Activated CD8-positive, alpha-beta memory T cell treated with anti-CD3 and anti-CD28 coated beads, Interleukin-2, amount 50 U/mL, for 4 hours (primary cell): ENCODE data around the gene KCNJ14.
"Not testable (repeated sequence)": the region's sequence is repeated elsewhere in the genome, so short reads cannot be mapped to it uniquely, and the experiment has no call there.

ENCODE experiments used
- DNase-seq: peaks from one replicate; pipeline ENCODE4 v3.0.0-alpha.2; 2020

KCNJ14 gene

DNA sequence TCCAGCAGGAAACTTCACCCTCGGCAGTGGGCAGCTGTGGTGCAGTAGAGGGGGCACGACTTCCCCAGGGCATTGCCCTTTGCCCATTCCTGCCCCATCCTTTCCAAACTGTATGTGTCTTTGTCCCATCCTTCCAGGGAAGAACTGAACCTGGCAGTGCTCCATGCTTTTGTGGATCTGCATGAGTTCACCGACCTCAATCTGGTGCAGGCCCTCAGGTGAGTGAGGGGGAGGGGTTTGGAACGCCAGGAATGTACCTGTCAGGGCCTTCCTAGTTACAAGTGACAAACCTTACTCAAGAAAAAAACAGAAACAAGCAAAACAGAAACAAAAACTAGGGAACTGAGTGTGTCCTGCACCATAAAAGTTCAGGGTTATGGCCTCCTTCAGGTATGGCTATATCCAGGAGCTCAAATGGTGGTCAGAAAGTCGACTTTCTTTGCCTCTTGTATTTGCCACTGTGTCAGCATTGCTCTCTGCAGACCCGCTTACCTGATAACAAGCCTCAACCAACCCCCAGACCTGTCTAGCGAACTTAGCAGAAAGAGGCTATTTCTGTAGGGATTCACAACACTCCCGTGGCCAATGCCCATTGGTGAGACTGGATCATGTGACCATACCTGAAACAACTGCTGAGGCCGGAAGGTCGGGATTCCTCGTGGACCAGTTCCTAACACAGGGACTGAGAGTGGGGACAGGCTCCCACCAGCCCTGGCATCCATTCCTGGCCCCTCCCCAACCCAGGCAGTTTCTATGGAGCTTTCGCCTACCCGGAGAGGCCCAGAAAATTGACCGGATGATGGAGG is 18.0 kb downstream of the KCNJ14 start:
- DNase-seq: no peak

DNA sequence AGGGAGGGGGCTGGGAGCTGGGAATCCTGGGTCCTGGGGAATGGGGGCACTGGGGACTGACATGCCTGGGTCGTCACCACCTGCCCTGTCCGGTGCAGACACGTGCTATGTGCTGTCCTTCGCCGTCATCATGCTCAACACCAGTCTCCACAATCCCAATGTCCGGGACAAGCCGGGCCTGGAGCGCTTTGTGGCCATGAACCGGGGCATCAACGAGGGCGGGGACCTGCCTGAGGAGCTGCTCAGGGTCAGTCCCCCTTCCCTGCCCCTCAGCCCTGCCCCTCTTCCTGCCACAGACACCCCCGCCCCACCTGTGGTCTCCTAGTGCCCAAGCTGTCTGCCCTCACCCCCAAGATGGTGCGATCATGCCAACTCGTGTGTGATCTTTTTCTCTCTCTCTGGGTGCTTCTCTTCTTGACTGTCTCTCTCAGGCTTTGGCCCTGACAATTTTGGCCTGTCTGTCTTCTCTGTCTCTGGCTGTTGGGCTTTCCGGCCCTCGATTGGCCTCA is 18.8 kb downstream of the KCNJ14 start:
- DNase-seq: no peak

DNA sequence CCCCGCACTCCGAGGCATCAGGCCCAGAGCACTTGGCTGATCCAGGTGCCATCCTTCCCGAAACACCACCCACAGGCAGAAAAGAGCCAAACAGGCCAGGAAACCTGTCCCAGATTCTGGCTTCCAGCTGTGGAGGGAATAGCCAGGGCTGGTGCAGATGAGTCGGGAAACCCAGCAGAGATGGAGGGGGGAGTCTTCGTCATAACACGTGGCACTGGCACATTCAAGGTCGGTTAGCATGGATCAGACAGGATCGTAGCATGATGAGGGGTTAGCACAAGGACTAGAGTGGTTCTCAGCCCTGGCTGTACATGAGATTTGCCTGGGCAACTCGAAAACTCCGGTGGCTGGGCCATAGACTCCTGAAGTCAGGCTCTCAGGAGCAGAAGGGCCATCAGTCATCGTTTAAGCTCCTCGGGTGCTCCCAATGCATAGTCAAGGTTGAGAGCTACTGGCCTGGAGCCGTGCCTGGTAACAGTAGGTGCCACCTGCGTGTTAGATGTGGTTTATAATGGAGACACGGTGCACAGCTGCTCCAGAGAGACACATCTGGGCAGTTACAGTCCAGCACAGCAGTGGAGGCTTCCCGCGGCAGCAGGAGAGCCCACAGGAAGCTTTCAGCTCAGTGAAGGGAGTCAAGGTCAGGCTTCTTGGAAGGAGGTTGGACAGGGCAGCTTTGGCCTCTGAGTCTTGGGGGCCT is 20.1 kb downstream of the KCNJ14 start:
- DNase-seq: no peak

DNA sequence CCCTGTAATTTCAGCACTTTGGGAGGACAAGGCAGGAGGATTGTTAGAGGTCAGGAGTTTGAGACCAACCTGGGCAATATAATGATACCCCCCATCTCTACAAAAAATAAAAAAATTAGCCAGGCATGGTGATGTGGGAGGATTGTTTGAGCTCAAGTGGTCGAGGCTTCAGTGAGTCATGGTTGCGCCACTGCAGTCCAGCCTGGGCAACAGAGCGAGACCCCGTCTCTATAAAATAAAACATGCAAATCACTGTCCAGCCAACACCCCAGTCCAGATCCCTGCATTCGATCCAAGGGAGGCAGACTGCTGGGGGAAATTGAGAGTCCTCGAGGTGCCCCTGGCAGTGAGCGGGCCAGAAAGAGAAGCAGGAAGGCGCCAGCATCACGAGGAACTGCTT is 20.8 kb downstream of the KCNJ14 start:
- DNase-seq: no peak

DNA sequence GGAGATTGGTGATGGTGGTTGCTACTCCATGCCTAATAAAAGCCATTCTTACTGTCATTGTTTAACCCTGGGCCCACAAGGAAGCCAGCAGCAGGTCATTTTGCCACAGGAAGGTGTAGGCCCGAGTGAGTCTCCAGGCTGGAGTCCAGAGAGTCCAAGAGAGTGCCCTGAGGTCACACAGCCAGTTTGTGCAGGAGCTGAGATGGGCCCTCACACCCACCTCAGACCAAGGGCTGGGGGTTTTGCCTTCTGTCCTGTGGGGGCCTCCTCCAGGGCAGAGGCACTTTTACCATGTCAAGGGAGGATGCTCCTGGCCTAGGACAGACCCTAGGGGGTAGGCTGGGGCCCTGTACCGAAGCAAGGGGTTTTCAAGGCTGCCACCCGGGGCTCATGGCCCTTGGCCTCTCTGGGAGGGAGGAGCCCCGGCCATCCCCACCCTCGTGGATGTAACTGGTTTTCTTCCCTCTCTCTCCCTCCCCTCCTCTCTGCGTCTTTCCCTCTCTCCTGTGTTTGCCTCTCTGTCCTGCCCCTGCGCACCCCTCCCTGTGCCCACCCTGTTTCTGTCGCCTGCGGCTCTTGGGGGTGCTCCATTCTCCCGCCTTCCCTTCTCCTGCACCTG is 21.8 kb downstream of the KCNJ14 start:
- DNase-seq: no peak

DNA sequence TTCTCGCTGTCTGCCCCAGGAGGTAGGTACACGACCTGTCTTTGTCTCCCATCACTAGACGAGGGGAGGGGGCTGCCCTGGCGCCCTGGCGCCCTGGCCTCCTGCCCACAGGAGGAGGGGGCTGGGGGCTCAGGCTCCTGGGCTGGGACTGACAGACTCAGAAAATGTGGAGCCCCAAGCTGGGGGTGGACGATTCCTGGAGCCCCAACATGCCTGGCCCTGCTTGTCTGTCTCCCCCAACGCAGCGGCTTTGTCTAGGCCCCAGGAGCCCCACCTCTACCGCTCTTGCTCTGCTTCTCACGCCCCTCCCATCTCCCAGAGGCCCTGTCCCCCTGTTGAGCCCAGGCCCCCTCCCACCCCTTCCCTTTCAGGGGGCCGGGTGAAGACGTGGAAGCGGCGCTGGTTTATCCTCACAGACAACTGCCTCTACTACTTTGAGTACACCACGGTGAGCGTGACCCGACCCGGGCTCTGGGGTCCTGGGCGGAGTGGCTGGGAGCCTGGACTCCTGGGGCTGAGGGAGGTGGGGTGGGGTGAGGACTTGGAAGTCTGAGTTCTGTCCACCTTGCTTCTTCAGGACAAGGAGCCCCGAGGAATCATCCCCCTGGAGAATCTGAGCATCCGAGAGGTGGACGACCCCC is 22.4 kb downstream of the KCNJ14 start:
- DNase-seq: no peak

DNA sequence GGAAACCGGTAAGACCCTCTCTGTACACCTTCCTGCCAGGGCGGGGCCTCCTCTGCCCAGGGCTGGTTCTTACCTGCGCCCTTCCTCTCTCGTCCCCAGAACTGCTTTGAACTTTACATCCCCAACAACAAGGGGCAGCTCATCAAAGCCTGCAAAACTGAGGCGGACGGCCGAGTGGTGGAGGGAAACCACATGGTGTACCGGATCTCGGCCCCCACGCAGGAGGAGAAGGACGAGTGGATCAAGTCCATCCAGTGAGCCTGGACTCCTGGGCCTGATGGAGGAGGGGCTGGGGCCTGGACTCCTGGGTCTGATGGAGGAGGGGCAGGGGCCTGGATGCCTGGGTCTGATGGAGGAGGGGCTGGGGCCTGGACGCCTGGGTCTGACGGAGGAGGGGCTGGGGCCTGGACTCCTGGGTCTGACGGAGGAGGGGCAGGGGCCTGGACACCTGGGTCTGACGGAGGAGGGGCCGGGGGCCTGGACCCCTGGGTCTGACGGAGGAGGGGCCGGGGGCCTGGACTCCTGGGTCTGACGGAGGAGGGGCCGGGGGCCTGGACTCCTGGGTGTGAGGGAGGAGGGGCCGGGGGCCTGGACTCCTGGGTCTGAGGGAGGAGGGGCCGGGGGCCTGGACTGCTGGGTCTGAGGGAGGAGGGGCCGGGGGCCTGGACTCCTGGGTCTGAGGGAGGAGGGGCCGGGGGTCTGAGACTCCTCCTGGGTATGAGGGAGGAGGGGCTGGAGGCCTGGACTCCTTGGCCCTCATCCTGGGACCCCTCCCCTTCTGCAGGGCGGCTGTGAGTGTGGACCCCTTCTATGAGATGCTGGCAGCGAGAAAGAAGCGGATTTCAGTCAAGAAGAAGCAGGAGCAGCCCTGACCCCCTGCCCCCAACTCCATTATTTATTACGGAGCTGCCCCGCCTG is 23.2 kb downstream of the KCNJ14 start:
- DNase-seq: no peak

DNA sequence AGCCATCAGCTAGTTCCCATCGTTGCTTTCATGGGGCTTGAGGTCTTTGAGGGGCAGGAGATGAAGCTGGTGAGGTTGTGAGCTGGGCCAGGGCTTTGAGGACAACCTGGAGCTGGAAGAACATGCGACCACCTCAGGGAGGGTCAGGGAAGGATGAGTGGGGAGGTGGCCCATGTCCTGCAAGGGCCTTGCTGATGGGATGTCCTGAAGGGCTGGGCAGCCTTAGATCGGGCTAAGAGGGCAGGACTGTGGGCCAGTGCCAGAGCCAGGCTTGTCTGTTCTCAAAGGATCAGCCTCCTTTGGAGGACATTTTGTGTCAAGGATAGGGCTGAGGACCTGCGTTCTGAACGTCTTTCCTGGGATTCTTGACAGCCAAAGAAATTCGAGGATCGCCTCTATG is 24.3 kb downstream of the KCNJ14 start:
- no peak for DNase-seq

DNA sequence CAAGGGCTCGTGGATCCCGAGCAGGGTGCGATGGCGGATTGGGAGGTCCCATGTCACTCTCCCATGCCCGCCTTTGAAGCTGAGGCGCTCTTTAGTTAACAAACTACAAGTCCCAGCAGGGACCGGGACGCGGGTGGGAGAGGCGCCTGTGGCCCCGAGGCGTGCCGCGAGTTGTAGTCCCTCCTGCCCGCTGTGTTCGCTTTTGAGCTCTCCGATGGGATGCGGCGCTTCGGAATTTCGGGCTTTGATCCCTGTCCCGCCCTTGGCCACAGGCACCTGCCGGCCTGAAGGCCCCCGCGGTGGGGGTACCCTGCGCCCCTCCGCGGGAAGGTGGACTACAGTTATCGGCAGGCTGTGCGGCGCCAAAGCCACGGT is 24.8 kb downstream of the KCNJ14 start:
- peak; percentile 47 for DNase-seq

DNA sequence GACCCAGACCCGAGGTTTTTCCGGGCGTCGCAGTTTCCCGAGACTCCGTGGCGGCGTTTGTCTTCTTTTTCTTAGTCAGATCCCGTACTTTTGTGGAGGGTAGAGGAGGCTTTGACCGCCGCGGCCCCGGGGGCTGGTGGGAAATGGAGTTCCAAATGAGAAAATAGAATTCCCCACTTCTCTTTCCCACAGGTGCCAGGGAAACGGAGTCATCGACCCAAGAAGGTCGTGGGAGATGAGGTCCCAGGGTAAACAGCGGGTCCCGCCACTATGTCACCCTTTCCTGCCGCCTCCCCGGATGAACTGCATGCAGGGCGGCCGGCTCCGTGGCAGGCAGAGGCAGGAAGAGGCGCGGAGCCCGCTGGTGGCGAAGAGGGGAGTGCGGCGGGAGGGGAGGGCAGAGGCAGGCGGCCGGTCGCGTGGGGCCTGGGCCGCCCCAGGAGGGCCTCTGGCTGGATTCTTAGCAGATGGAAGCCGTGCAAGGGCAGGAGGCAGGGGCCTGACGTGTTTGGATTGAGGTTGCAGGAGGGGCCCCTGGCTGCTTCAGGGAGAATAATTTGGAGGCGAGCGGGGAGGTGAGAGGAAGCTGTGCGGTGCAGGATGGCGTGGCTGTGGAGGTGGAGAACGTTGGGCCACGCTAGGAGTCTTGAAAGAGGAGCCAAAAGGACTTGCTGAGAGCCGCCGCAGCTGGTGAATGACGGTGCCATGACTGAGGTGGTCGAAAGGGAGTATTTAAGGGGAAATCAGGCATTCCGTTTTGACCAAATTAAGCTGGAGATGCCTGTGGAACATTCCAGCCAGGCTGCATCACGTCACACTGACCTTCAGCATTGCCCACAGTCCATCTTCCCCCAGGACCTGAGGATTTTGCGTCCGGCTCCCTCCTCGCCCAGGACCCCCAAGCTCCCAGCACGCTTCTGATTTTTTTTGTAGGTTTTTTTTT is 25.5 kb downstream of the KCNJ14 start:
- peak; percentile 50 for DNase-seq

DNA sequence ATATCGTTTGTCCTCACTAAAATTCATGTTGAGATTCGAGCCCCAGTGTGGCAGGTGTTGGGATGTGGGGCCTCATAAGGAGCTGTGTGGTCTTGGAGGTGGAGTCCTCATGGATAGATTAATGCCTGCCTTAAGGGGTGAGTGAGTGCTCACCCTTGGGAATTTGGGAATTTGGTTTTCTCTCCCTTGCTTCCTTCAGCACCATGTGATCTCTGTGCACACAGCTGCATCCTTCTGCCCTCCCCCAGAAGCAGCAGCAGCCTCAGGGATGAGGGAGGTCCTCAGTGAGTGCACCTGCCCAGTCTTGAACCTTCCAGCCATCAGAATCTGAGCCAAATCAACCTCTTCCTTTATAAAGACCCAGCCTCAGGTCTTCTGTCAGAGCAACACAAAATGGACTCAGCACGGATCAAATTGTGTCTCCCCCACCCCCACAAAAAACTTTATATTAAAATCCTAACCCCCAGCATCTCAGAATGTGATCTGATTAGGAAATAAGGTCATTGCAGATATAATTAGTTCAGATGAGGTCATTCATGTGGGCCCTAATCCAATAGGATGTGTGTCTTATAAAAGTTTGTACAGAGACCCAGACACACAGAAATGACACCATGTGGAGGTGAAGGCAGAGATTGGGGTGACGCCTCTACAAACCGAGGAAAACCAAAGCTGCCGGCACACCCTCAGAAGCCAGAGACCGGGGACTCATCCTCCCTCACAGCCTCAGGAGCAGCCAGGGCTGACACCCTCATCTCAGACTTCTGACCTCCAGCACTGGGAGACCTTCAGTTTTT is 26.7 kb downstream of the KCNJ14 start:
- no peak for DNase-seq

DNA sequence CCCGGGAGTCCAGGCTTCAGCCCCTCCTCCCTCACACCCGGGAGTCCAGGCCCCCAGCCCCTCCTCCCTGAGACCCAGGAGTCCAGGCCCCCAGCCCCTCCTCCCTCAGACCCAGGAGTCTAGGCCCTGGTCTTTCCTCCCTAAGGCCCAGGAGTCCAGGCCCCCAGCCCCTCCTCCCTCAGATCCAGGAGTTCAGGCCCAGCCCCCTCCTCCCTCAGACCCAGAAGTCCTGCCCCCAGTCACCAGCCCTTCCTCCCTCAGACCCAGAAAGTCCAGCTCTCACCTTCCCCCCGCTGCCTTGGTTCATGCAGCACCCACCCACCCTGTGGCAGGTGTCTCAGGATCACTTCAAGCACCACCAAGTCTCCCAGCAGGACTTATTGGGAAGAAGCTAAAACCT is 27.9 kb downstream of the KCNJ14 start:
- DNase-seq: no peak

DNA sequence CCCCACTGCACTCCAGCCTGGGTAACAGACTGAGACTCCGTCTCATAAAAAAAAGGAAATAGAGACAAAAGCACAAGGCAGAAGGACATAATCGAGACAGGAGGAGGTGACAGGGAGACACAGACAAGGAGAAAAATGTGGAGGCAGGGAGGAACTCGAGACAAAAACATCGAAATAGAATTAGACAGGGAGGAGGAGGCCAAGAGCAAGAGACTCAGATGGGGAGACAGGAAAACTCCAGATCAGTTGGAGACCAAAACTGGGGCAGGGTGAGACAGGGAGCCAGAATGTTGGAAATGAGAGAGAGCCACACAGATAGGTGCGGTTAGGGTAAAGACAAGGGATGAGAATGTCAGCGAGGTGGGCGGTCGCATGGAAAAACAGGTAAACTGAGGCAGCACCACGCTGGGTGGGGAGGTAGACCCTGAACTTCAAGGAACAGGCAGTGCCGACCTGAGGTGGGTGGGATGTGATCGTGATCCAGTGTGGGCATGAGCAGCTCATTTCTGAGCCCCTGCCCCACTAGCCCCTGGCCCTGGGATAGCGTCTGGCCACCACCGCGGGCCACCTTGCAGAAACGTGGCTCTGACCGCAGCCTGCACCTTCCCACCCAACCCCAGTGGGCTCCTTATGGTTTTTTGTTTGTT is 29.0 kb downstream of the KCNJ14 start:
- DNase-seq: no peak

DNA sequence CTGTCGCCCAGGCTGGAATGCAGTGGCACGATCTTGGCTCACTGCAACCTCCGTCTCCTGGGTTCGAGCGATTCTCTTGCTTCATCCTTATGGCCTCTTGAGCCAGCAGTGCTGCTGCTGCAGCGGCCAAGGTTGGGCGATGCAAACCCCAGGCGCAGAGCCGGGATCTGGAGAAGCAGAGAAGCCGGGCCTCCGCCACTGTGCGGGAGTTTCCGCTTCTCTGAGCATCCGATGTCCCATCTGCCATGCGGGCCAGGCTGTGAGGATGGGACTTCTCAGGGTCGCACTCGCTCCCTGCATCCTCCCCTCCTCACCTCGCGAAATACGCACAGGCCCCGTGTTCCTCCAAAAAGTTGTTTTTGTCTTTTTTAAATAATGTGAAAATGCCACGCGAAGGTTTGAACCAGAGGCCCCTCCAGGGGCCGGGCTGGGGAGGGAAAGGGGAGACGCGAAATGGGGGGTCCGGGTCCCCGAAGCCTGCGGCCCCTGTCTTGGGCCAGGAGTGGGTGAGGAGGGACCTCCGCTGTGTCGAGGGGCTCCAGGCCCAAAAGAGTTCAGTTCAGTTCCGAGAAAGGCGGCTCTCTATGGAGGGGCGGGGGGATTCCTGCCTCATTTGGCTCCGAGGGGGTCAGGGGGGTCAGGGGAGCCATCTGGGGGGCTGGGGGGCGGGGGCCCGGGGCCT is 29.7 kb downstream of the KCNJ14 start:
- DNase-seq: no peak

DNA sequence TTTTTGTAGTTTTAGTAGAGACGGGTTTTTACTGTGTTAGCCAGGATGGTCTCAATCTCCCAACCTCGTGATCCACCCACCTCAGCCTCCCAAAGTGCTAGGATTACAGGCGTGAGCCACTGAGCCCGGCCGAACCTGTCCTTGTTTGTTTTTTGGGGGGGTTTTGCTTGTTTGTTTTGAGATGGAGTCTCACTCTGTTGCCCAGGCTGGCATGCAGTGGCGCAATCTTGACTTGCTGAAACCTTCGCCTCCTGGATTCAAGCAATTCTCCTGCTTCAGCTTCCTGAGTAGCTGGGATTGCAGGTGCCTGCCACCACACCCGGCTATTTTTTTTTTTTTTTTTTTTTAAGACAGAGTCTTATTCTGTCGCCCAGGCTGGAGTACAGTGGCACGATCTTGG is 31.3 kb downstream of the KCNJ14 start:
- DNase-seq: not testable (repeated sequence)

DNA sequence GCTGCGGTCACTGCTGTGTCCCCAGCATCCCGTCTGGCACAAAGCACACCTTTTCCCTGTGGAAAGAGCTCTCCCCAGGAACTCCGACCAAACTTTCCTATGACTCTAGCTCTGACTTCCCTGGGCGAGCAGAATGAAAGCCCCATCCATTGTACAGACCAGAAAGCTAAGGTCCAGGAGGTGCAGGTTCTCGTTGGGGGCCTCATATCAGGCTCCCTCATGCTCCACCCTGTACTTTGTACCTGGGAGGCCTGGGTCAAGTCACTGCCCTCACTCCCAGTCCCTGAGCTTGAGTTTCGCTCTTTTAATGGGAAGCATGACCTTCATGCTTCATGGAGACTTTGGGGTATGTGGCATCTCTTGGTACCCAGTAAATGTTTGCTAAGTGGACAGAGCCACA is 32.2 kb downstream of the KCNJ14 start:
- DNase-seq: no peak

DNA sequence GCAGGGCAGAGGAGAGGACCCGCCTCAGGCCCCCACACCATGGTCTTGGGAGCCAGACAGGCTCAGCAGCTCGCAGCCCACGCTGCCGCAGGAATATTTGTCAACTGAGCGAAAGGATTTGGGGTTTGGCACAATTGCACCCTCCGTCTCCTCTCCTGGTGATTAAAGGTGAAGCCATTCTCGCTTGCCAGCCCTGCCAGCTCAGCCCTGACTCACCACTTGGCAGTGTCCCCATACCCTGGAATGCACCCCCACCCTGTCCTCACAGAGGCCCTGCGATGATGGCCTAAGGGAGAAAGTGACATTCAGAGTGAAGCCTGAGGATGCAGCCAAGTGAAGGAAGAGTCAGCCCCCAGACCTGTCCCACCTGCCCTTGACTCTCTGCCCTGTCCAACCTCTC is 32.6 kb downstream of the KCNJ14 start:
- no peak for DNase-seq

DNA sequence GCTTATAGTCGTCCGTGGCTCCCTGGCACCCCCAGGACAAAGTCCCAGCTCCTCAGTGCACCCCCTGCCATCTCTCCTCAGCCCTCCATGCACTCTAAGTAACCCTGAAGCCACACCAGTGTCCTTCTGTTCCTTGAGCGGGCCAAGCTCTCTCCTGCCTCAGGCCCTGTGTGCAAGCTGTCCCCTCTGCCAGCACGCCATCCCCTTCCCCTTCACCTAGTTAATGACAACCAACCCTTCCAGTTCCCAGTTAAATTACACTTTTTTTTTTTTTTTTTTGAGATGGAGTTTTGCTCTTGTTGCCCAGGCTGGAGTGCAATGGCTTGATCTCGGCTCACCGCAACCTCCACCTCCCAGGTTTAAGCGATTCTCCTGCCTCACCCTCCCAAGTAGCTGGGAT is 33.1 kb downstream of the KCNJ14 start:
- DNase-seq: not testable (repeated sequence)

DNA sequence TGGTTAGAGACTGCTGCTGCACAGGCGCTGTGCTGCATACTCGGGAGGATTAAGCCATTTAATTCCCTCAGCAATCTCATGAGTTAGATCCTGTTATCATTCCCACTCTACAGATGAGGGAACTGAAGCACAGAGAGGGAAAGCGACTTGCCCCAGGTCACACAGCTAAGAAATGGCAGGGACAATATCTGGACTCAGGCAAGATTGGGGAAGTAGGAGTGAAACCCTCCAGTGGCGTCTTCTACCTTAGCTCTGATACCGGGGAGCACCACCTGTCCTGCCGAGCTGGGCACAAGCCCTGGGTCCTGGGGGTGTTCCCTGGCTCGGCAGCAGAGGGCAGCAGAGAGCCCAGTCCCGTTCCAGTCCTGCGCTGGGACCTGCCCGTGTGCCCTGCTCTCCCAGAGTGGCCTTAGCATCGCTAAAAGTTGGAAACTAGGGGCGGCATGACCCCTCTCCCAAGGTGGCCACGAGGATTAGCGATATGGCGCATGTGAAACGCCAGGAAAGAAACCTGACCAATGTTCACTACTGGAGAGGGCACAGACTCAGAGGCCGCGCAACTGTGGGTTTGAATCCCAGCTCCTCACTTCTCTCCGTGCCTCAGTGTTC is 34.3 kb downstream of the KCNJ14 start:
- peak; percentile 85 for DNase-seq
